HCT116 (cell line): ENCODE results near the gene ARHGAP33.

Experiments
- CTCF ChIP-seq, 3 experiments: fragments of 200-600 bp in 1 of 3; sonication (generic) in 1 of 3; IDR thresholded peaks in 2 of 3; conservative IDR thresholded peaks in 1 of 3; 2 replicates each; pipeline ENCODE4 v1.5.1; 2012 to 2017; ENCODE audit warnings: low read depth in 2 of 3, low read length in 2 of 3, antibody characterized with exemption in 1 of 3, borderline replicate concordance in 1 of 3, control low read depth in 1 of 3, mild to moderate bottlenecking in 1 of 3, mixed read lengths in 1 of 3, mixed run types in 1 of 3, moderate library complexity in 1 of 3; ENCODE audit not compliant: insufficient read depth in 1 of 3
- ELF1 ChIP-seq: IDR thresholded peaks from 2 replicates; pipeline ENCODE4 v1.6.1; 2012; ENCODE audit warnings: low read depth, borderline replicate concordance
- EZH2 ChIP-seq: fragments of 200-600 bp; sonication (generic); IDR thresholded peaks from 2 replicates; pipeline ENCODE4 v1.6.1; 2017; ENCODE audit warnings: antibody characterized with exemption, mixed run types
- EZH2phosphoT487 ChIP-seq: fragments of 200-600 bp; IDR thresholded peaks from 2 replicates; pipeline ENCODE4 v1.6.1; 2018; ENCODE audit warnings: antibody characterized with exemption, borderline replicate concordance
- FOSL1 ChIP-seq: IDR thresholded peaks from 2 replicates; pipeline ENCODE4 v1.6.1; 2012; ENCODE audit warnings: low read depth
- POLR2A ChIP-seq: IDR thresholded peaks from 2 replicates; pipeline ENCODE4 v1.7.0; 2011; ENCODE audit warnings: borderline replicate concordance; ENCODE audit not compliant: insufficient read depth, insufficient read length; ENCODE audit errors: extremely low read depth
- POLR2AphosphoS5 ChIP-seq: IDR thresholded peaks from 2 replicates; pipeline ENCODE4 v1.6.1; 2011; ENCODE audit warnings: mild to moderate bottlenecking, low read depth, low read length, moderate library complexity
- RAD21 ChIP-seq: IDR thresholded peaks from 2 replicates; pipeline ENCODE4 v1.6.1; 2012; ENCODE audit warnings: low read depth, mild to moderate bottlenecking
- SIN3A ChIP-seq: IDR thresholded peaks from 2 replicates; pipeline ENCODE4 v1.6.1; 2012; ENCODE audit warnings: low read depth
- SRF ChIP-seq: IDR thresholded peaks from 2 replicates; pipeline ENCODE4 v1.6.1; 2012; ENCODE audit warnings: low read depth

- no peak for TF ChIP-seq CTCF (IDR thresholded peaks at IDR 0.05 in 2 of 3, conservative IDR thresholded peaks at IDR 0.05 in 1 of 3; ENCODE audit: borderline replicate concordance in 1 of 3, insufficient read depth in 1 of 3, low read depth in 2 of 3, low read length in 2 of 3)
- no peak for TF ChIP-seq POLR2A
- no peak for TF ChIP-seq EZH2
- no peak for TF ChIP-seq ELF1
- TF ChIP-seq SRF, result no peak
- TF ChIP-seq RAD21, result no peak
- no peak for TF ChIP-seq EZH2phosphoT487
- no peak for TF ChIP-seq SIN3A
- TF ChIP-seq POLR2AphosphoS5, result no peak
- no peak for TF ChIP-seq FOSL1
Observed at GRCh38 chr19:35727053-35727955, 48.1 kb upstream of the ARHGAP33 start.
